ENCODE measurements around the gene COX4I1. TPM values are rescaled to one million over a fixed set of nuclear protein-coding genes. Genes with fewer than 3 reads are reported as not detected.

The COX4I1 gene
- total and polyA plus RNA-seq, 9 of the 15 experiments (the other 6 are each of a cell fraction or from before 2014, with no cell fraction given): 651 to 2,356 (median 1,032) TPM

DNA sequence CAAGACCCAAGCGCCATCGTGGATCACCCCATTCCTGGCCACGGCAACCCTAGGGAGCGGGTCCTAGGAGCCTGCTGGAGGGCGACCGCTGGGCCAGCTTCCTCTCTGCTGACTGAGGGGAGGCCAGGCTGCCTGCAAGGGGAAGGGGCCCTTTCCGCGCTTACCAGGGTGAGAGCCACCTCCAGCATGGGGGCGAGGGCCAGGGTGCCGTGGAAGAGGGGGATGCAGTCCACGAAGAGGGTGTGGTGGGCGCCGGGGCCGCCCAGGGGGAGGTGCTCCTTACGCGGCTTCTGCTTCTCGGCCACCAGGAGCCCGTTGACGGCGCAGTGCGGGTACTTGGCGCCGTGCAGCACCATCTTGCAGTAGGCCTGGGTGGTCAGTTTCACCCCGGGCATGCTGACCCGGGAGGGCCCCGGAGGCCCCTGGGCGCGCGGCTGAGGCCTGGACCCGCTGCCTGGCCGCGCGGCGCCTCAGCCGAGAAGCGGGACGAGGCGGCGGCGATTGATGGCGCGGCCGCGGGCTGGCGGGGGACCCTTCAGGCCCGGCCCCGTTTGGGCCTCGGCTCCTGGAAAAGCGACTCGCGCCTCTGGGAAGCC, 496 bp upstream of the COX4I1 start (continued):
- TF ChIP-seq, protein P1, sequence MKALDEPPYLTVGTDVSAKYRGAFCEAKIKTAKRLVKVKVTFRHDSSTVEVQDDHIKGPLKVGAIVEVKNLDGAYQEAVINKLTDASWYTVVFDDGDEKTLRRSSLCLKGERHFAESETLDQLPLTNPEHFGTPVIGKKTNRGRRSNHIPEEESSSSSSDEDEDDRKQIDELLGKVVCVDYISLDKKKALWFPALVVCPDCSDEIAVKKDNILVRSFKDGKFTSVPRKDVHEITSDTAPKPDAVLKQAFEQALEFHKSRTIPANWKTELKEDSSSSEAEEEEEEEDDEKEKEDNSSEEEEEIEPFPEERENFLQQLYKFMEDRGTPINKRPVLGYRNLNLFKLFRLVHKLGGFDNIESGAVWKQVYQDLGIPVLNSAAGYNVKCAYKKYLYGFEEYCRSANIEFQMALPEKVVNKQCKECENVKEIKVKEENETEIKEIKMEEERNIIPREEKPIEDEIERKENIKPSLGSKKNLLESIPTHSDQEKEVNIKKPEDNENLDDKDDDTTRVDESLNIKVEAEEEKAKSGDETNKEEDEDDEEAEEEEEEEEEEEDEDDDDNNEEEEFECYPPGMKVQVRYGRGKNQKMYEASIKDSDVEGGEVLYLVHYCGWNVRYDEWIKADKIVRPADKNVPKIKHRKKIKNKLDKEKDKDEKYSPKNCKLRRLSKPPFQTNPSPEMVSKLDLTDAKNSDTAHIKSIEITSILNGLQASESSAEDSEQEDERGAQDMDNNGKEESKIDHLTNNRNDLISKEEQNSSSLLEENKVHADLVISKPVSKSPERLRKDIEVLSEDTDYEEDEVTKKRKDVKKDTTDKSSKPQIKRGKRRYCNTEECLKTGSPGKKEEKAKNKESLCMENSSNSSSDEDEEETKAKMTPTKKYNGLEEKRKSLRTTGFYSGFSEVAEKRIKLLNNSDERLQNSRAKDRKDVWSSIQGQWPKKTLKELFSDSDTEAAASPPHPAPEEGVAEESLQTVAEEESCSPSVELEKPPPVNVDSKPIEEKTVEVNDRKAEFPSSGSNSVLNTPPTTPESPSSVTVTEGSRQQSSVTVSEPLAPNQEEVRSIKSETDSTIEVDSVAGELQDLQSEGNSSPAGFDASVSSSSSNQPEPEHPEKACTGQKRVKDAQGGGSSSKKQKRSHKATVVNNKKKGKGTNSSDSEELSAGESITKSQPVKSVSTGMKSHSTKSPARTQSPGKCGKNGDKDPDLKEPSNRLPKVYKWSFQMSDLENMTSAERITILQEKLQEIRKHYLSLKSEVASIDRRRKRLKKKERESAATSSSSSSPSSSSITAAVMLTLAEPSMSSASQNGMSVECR (CRISPR knock-in tag; IDR thresholded peaks at IDR 0.05): peak; percentile 16; the same call in 1 of the 2 replicates

DNA sequence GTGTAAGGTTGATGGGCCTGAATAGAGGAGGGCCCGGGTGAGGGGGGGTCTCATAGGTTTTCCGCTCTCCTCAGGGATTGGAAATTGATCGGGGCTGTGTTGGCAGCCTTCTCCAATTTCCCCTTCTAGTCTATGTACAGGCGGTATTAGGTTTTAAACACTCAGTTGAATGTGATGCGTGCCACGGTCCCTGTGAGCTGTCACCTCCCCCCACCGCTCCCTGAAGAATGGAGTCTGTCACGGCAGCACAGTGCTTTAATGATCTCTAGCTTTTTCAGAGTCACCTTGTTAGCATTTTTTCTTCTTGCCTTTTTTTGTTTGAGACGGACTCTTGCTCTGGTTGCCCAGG, 800 bp downstream of the COX4I1 start:
- ATAC-seq: peak; percentile 47
- intact Hi-C loops (cut with micrococcal nuclease): no loop called here
- peaks cover 6 to 11% of the 10 kb centered on the region in 2 experiments; a peak in 4 of 5 replicates for H3K4me1 ChIP-seq (replicated peaks in 1 of 2; ENCODE audit: control insufficient read depth in 2 of 2, insufficient read depth in 2 of 2, low read length in 2 of 2)
- H3K27ac ChIP-seq (ENCODE audit: extremely low read depth, low read depth, low read length): peak overlapping the region; percentile 96
- H3K4me3 ChIP-seq: peak overlapping the region; percentile 97
- CTCF ChIA-PET (ENCODE audit: low intra/inter-chr PET ratio): no interaction called here
- in situ Hi-C loops (cut with MboI): no loop called here
- peaks cover 80% of the 10 kb centered on the region for H3K79me2 ChIP-seq (ENCODE audit: control insufficient read depth, insufficient read depth, low read length)
- H3K9me1 ChIP-seq (ENCODE audit: control insufficient read depth, insufficient read depth, low read length): peaks cover 6% of the 10 kb centered on the region
- H3K4me2 ChIP-seq (ENCODE audit: insufficient read depth, low read length): peak overlapping the region; percentile 94
- H3K9ac ChIP-seq (ENCODE audit: insufficient read depth in 1 of 2, low read depth in 2 of 2, low read length in 2 of 2): peak overlapping the region; percentile 96
- BruUV-seq (replicated peaks): no TSS peak
- H3K36me3 ChIP-seq (ENCODE audit: control insufficient read depth, insufficient read depth, low read length): peaks cover 69% of the 10 kb centered on the region
- H3K27me3 ChIP-seq (ENCODE audit: control insufficient read depth in 2 of 2, insufficient read depth in 2 of 2, low read length in 2 of 2): no peaks in the 10 kb centered on the region
- POLR2A ChIA-PET: interaction anchor here (0.6 to 1.3 kb wide), 5 partner anchors 12 to 231 kb away, joined by 3 read pairs; no protein-coding TSS in a partner anchor
- peaks cover 15% of the 10 kb centered on the region for H4K20me1 ChIP-seq (replicated peaks; ENCODE audit: control insufficient read depth, insufficient read depth, low read length)
- peak in 2 of 4 experiments; percentile 34 to 41 for DNase-seq (ENCODE audit: extremely low read depth in 1 of 4, low spot score in 3 of 4)
- peak; percentile 65 for FAIRE-seq
- WGBS (ENCODE audit: insufficient coverage, low coverage, missing lambda C conversion rate): 1% methylated on average over 9 of the region's 9 CpGs
- H3K9me3 ChIP-seq (replicated peaks; ENCODE audit: control insufficient read depth, insufficient read depth, low read depth, low read length): no peaks in the 10 kb centered on the region
- H2AFZ ChIP-seq (ENCODE audit: low read depth, low read length): no peak overlapping the region
- TF ChIP-seq ZC3H4 (CRISPR knock-in tag; IDR thresholded peaks at IDR 0.05; ENCODE audit: borderline replicate concordance): 0 out of 2 replicates have a peak, but pooled peaks have one; percentile 56
- TF ChIP-seq SMARCE1 (IDR thresholded peaks at IDR 0.05): 0 out of 2 replicates have a peak, but pooled peaks have one; percentile 9
- TF ChIP-seq, protein P2, sequence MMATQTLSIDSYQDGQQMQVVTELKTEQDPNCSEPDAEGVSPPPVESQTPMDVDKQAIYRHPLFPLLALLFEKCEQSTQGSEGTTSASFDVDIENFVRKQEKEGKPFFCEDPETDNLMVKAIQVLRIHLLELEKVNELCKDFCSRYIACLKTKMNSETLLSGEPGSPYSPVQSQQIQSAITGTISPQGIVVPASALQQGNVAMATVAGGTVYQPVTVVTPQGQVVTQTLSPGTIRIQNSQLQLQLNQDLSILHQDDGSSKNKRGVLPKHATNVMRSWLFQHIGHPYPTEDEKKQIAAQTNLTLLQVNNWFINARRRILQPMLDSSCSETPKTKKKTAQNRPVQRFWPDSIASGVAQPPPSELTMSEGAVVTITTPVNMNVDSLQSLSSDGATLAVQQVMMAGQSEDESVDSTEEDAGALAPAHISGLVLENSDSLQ (IDR thresholded peaks at IDR 0.05): peak; percentile 9; the same call in 1 of the 2 replicates
- TF ChIP-seq HDAC2 (IDR thresholded peaks at IDR 0.05): no peak
- TF ChIP-seq, protein P3, sequence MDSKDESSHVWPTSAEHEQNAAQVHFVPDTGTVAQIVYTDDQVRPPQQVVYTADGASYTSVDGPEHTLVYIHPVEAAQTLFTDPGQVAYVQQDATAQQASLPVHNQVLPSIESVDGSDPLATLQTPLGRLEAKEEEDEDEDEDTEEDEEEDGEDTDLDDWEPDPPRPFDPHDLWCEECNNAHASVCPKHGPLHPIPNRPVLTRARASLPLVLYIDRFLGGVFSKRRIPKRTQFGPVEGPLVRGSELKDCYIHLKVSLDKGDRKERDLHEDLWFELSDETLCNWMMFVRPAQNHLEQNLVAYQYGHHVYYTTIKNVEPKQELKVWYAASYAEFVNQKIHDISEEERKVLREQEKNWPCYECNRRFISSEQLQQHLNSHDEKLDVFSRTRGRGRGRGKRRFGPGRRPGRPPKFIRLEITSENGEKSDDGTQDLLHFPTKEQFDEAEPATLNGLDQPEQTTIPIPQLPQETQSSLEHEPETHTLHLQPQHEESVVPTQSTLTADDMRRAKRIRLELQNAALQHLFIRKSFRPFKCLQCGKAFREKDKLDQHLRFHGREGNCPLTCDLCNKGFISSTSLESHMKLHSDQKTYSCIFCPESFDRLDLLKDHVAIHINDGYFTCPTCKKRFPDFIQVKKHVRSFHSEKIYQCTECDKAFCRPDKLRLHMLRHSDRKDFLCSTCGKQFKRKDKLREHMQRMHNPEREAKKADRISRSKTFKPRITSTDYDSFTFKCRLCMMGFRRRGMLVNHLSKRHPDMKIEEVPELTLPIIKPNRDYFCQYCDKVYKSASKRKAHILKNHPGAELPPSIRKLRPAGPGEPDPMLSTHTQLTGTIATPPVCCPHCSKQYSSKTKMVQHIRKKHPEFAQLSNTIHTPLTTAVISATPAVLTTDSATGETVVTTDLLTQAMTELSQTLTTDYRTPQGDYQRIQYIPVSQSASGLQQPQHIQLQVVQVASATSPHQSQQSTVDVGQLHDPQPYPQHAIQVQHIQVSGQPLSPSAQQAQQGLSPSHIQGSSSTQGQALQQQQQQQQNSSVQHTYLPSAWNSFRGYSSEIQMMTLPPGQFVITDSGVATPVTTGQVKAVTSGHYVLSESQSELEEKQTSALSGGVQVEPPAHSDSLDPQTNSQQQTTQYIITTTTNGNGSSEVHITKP (IDR thresholded peaks at IDR 0.05; ENCODE audit: partially characterized antibody): peak; percentile 49
- 0 out of 2 replicates have a peak, but pooled peaks have one; percentile 36 for TF ChIP-seq POLR2AphosphoS5 (IDR thresholded peaks at IDR 0.05; ENCODE audit: control insufficient read depth, insufficient read depth, low read depth, low read length)
- TF ChIP-seq, protein P4, sequence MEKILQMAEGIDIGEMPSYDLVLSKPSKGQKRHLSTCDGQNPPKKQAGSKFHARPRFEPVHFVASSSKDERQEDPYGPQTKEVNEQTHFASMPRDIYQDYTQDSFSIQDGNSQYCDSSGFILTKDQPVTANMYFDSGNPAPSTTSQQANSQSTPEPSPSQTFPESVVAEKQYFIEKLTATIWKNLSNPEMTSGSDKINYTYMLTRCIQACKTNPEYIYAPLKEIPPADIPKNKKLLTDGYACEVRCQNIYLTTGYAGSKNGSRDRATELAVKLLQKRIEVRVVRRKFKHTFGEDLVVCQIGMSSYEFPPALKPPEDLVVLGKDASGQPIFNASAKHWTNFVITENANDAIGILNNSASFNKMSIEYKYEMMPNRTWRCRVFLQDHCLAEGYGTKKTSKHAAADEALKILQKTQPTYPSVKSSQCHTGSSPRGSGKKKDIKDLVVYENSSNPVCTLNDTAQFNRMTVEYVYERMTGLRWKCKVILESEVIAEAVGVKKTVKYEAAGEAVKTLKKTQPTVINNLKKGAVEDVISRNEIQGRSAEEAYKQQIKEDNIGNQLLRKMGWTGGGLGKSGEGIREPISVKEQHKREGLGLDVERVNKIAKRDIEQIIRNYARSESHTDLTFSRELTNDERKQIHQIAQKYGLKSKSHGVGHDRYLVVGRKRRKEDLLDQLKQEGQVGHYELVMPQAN (IDR thresholded peaks at IDR 0.05; ENCODE audit: borderline replicate concordance): 0 out of 2 replicates have a peak, but pooled peaks have one; percentile 56
